ENCODE data around the gene CCSER1.

Gene CCSER1

GRCh38 chr4:90943311-90943710 lies 816.1 kb downstream of the CCSER1 start:
- Histone ChIP-seq H3K14ac (ENCODE audit: low read length) (no peak overlapping the region), H3K4me2 (ENCODE audit: low read length) (no peak overlapping the region), H3K9ac (ENCODE audit: low read length) (no peak overlapping the region), H2AFZ (ENCODE audit: insufficient read depth, low read length, poor library complexity) (no peak overlapping the region), H2BK12ac (ENCODE audit: low read length) (no peak overlapping the region), H3K27me3 (ENCODE audit: insufficient read depth, low read length) (no peaks in the 10 kb centered on the region), H3K4me3 (ENCODE audit: low read depth, low read length) (no peak overlapping the region), H3K9me3 (ENCODE audit: insufficient read depth, low read depth, low read length) (no peaks in the 10 kb centered on the region), H3K18ac (ENCODE audit: low read length) (no peak overlapping the region), H2BK120ac (ENCODE audit: insufficient read depth, low read length, poor library complexity) (no peak overlapping the region), H3K27ac (ENCODE audit: low read depth, low read length) (no peak overlapping the region), H3K36me3 (ENCODE audit: control insufficient read depth in 1 of 2, insufficient read depth in 2 of 2, low read length in 2 of 2) (no peaks in the 10 kb centered on the region), H2AK5ac (ENCODE audit: low read length) (no peak overlapping the region), H3K79me1 (ENCODE audit: low read length) (no peaks in the 10 kb centered on the region), H2BK5ac (ENCODE audit: low read depth, low read length, poor library complexity) (no peak overlapping the region), H4K8ac (ENCODE audit: low read depth, low read length) (no peak overlapping the region), H3K79me2 (ENCODE audit: control insufficient read depth, insufficient read depth, low read length, poor library complexity) (no peaks in the 10 kb centered on the region), H3K23ac (ENCODE audit: low read length) (no peak overlapping the region), H4K91ac (ENCODE audit: low read depth, low read length) (no peak overlapping the region), H3K4me1 (ENCODE audit: control insufficient read depth in 1 of 2, insufficient read depth in 2 of 2, low read length in 2 of 2) (no peaks in the 10 kb centered on the region), H4K12ac (ENCODE audit: low read depth, low read length) (no peak overlapping the region), H3K4ac (ENCODE audit: low read depth, low read length) (no peak overlapping the region)
- no CpG with 5 or more reads among the region's 6 CpGs for WGBS (ENCODE audit: extremely low coverage, insufficient coverage, insufficient read length)
- DNase-seq: peak in 1 of 2 donors; percentile 37

GRCh38 chr4:90946945-90947344 lies 819.8 kb downstream of the CCSER1 start:
- Histone ChIP-seq H3K23ac (ENCODE audit: low read length) (no peak overlapping the region), H3K14ac (ENCODE audit: low read length) (no peak overlapping the region), H3K27me3 (ENCODE audit: insufficient read depth, low read length) (no peaks in the 10 kb centered on the region), H3K36me3 (ENCODE audit: control insufficient read depth in 1 of 2, insufficient read depth in 2 of 2, low read length in 2 of 2) (no peaks in the 10 kb centered on the region), H4K12ac (ENCODE audit: low read depth, low read length) (no peak overlapping the region), H2BK5ac (ENCODE audit: low read depth, low read length, poor library complexity) (no peak overlapping the region), H3K9ac (ENCODE audit: low read length) (no peak overlapping the region), H3K18ac (ENCODE audit: low read length) (no peak overlapping the region), H4K8ac (ENCODE audit: low read depth, low read length) (no peak overlapping the region), H2AFZ (ENCODE audit: insufficient read depth, low read length, poor library complexity) (no peak overlapping the region), H4K91ac (ENCODE audit: low read depth, low read length) (no peak overlapping the region), H2AK5ac (ENCODE audit: low read length) (no peak overlapping the region), H3K4me2 (ENCODE audit: low read length) (no peak overlapping the region), H3K79me2 (ENCODE audit: control insufficient read depth, insufficient read depth, low read length, poor library complexity) (no peaks in the 10 kb centered on the region), H3K79me1 (ENCODE audit: low read length) (no peaks in the 10 kb centered on the region), H2BK120ac (ENCODE audit: insufficient read depth, low read length, poor library complexity) (no peak overlapping the region), H3K27ac (ENCODE audit: low read depth, low read length) (no peak overlapping the region), H3K4ac (ENCODE audit: low read depth, low read length) (no peak overlapping the region), H3K4me1 (ENCODE audit: control insufficient read depth in 1 of 2, insufficient read depth in 2 of 2, low read length in 2 of 2) (no peaks in the 10 kb centered on the region), H2BK12ac (ENCODE audit: low read length) (no peak overlapping the region), H3K9me3 (ENCODE audit: insufficient read depth, low read depth, low read length) (no peaks in the 10 kb centered on the region), H3K4me3 (ENCODE audit: low read depth, low read length) (no peak overlapping the region)
- no CpG with 5 or more reads among the region's 3 CpGs for WGBS (ENCODE audit: extremely low coverage, insufficient coverage, insufficient read length)
- no peak for DNase-seq

GRCh38 chr4:90950385-90950841 lies 823.2 kb downstream of the CCSER1 start:
- H3K4me3 ChIP-seq (ENCODE audit: low read depth, low read length): no peak overlapping the region
- no peak overlapping the region for H2AK5ac ChIP-seq (ENCODE audit: low read length)
- no peak overlapping the region for H3K14ac ChIP-seq (ENCODE audit: low read length)
- no peak overlapping the region for H3K23ac ChIP-seq (ENCODE audit: low read length)
- H2BK12ac ChIP-seq (ENCODE audit: low read length): no peak overlapping the region
- peaks cover 2% of the 10 kb centered on the region for H3K79me1 ChIP-seq (ENCODE audit: low read length)
- no peak overlapping the region for H3K18ac ChIP-seq (ENCODE audit: low read length)
- H2BK120ac ChIP-seq (ENCODE audit: insufficient read depth, low read length, poor library complexity): no peak overlapping the region
- no peak overlapping the region for H2AFZ ChIP-seq (ENCODE audit: insufficient read depth, low read length, poor library complexity)
- no CpG with 5 or more reads among the region's 7 CpGs for WGBS (ENCODE audit: extremely low coverage, insufficient coverage, insufficient read length)
- H3K9me3 ChIP-seq (ENCODE audit: insufficient read depth, low read depth, low read length): no peaks in the 10 kb centered on the region
- no peak overlapping the region for H3K4ac ChIP-seq (ENCODE audit: low read depth, low read length)
- H2BK5ac ChIP-seq (ENCODE audit: low read depth, low read length, poor library complexity): no peak overlapping the region
- no peaks in the 10 kb centered on the region for H3K27me3 ChIP-seq (ENCODE audit: insufficient read depth, low read length)
- H4K8ac ChIP-seq (ENCODE audit: low read depth, low read length): no peak overlapping the region
- no peak overlapping the region for H3K4me2 ChIP-seq (ENCODE audit: low read length)
- H3K4me1 ChIP-seq (ENCODE audit: control insufficient read depth in 1 of 2, insufficient read depth in 2 of 2, low read length in 2 of 2): no peaks in the 10 kb centered on the region
- H3K36me3 ChIP-seq (ENCODE audit: control insufficient read depth in 1 of 2, insufficient read depth in 2 of 2, low read length in 2 of 2): no peaks in the 10 kb centered on the region
- H4K91ac ChIP-seq (ENCODE audit: low read depth, low read length): no peak overlapping the region
- H4K12ac ChIP-seq (ENCODE audit: low read depth, low read length): no peak overlapping the region
- no peak overlapping the region for H3K27ac ChIP-seq (ENCODE audit: low read depth, low read length)
- H3K79me2 ChIP-seq (ENCODE audit: control insufficient read depth, insufficient read depth, low read length, poor library complexity): no peaks in the 10 kb centered on the region
- no peak for DNase-seq
- H3K9ac ChIP-seq (ENCODE audit: low read length): no peak overlapping the region

GRCh38 chr4:90951037-90951436 lies 823.8 kb downstream of the CCSER1 start:
- no peak overlapping the region for H3K4ac ChIP-seq (ENCODE audit: low read depth, low read length)
- H3K27me3 ChIP-seq (ENCODE audit: insufficient read depth, low read length): no peaks in the 10 kb centered on the region
- no peak overlapping the region for H4K8ac ChIP-seq (ENCODE audit: low read depth, low read length)
- no peak overlapping the region for H3K27ac ChIP-seq (ENCODE audit: low read depth, low read length)
- no peak overlapping the region for H4K91ac ChIP-seq (ENCODE audit: low read depth, low read length)
- H2BK120ac ChIP-seq (ENCODE audit: insufficient read depth, low read length, poor library complexity): no peak overlapping the region
- no peaks in the 10 kb centered on the region for H3K36me3 ChIP-seq (ENCODE audit: control insufficient read depth in 1 of 2, insufficient read depth in 2 of 2, low read length in 2 of 2)
- no peaks in the 10 kb centered on the region for H3K4me1 ChIP-seq (ENCODE audit: control insufficient read depth in 1 of 2, insufficient read depth in 2 of 2, low read length in 2 of 2)
- no peak overlapping the region for H4K12ac ChIP-seq (ENCODE audit: low read depth, low read length)
- no peak overlapping the region for H3K14ac ChIP-seq (ENCODE audit: low read length)
- no peak overlapping the region for H3K23ac ChIP-seq (ENCODE audit: low read length)
- H2BK5ac ChIP-seq (ENCODE audit: low read depth, low read length, poor library complexity): no peak overlapping the region
- no peak overlapping the region for H2AFZ ChIP-seq (ENCODE audit: insufficient read depth, low read length, poor library complexity)
- no peaks in the 10 kb centered on the region for H3K79me2 ChIP-seq (ENCODE audit: control insufficient read depth, insufficient read depth, low read length, poor library complexity)
- H2BK12ac ChIP-seq (ENCODE audit: low read length): no peak overlapping the region
- H3K4me3 ChIP-seq (ENCODE audit: low read depth, low read length): no peak overlapping the region
- DNase-seq: peak; percentile 26 to 67
- no peak overlapping the region for H3K4me2 ChIP-seq (ENCODE audit: low read length)
- no peak overlapping the region for H3K18ac ChIP-seq (ENCODE audit: low read length)
- no peaks in the 10 kb centered on the region for H3K9me3 ChIP-seq (ENCODE audit: insufficient read depth, low read depth, low read length)
- no peak overlapping the region for H3K9ac ChIP-seq (ENCODE audit: low read length)
- H3K79me1 ChIP-seq (ENCODE audit: low read length): peaks cover 2% of the 10 kb centered on the region
- H2AK5ac ChIP-seq (ENCODE audit: low read length): no peak overlapping the region
- no CpG with 5 or more reads among the region's 2 CpGs for WGBS (ENCODE audit: extremely low coverage, insufficient coverage, insufficient read length)

All from trophoblast cell (in vitro differentiated cells and primary cell).